OCI-LY3 (cell line): ENCODE measurements around the gene ITLN1.

Experiments
- H2AFZ ChIP-seq: fragments of 200-600, 300-600 bp; shearing (Covaris generic); 2 replicates; pipeline ENCODE4 v1.6.0; 2014; ENCODE audit warnings: antibody characterized with exemption, low read depth, low read length
- H3K27ac ChIP-seq: fragments of 200-600, 300-600 bp; sonication (generic); 2 replicates; pipeline ENCODE4 v1.5.1; 2014; ENCODE audit warnings: mild to moderate bottlenecking, low read length, moderate library complexity, mixed read lengths
- H3K27me3 ChIP-seq: fragments of 200-600, 300-600 bp; sonication (generic); 2 replicates; pipeline ENCODE4 v1.6.1; 2014; ENCODE audit warnings: low read depth, low read length, mixed read lengths
- H3K36me3 ChIP-seq: fragments of 200-600, 300-600 bp; sonication (generic); replicated peaks from 2 replicates; pipeline ENCODE3; 2014; ENCODE audit warnings: low read depth, low read length, mixed read lengths
- H3K4me1 ChIP-seq: fragments of 300-600, 200-600 bp; sonication (generic); 2 replicates; pipeline ENCODE4 v1.6.1; 2014; ENCODE audit warnings: low read length, mixed read lengths
- H3K4me2 ChIP-seq: fragments of 200-600, 300-600 bp; sonication (generic); 2 replicates; pipeline ENCODE4 v1.6.1; 2014; ENCODE audit warnings: low read length, mixed read lengths
- H3K4me3 ChIP-seq: fragments of 300-600, 200-600 bp; sonication (generic); 2 replicates; pipeline ENCODE4 v1.5.1; 2014; ENCODE audit warnings: antibody characterized with exemption, mild to moderate bottlenecking, low read length, moderate library complexity
- H3K79me2 ChIP-seq: fragments of 300-600, 200-600 bp; shearing (Covaris generic); 2 replicates; pipeline ENCODE4 v1.6.1; 2014; ENCODE audit warnings: mild to moderate bottlenecking, low read length, mixed read lengths
- H3K9ac ChIP-seq: fragments of 300-600, 200-600 bp; shearing (Covaris generic); 2 replicates; pipeline ENCODE4 v1.6.0; 2014; ENCODE audit warnings: mild to moderate bottlenecking, low read length, moderate library complexity
- H3K9me3 ChIP-seq: fragments of 200-600, 300-600 bp; shearing (Covaris generic); 2 replicates; pipeline ENCODE4 v1.6.1; 2014; ENCODE audit warnings: low read length, mixed read lengths; ENCODE audit not compliant: insufficient read depth
- H4K20me1 ChIP-seq: fragments of 200-600, 300-600 bp; sonication (generic); 2 replicates; pipeline ENCODE4 v1.6.1; 2016; ENCODE audit warnings: low read length, mixed read lengths; ENCODE audit not compliant: insufficient read depth
- CTCF ChIP-seq: fragments of 200-600, 300-600 bp; sonication (generic); IDR thresholded peaks from 2 replicates; pipeline ENCODE4 v1.5.1; 2014; ENCODE audit warnings: antibody characterized with exemption, low read length, low read depth
- EZH2phosphoT487 ChIP-seq: fragments of 200-600 bp; shearing (Covaris generic); IDR thresholded peaks from 2 replicates; pipeline ENCODE4 v1.6.1; 2018; ENCODE audit warnings: antibody characterized with exemption, mixed run types, low read depth

Gene ITLN1

GRCh38 chr1:160850993-160851392 is 34.0 kb downstream of the ITLN1 start:
- no peaks in the 10 kb centered on the region for H4K20me1 ChIP-seq
- no peaks in the 10 kb centered on the region for H3K9me3 ChIP-seq
- peaks cover 9% of the 10 kb centered on the region; the same call in 1 of the 2 replicates for H3K27me3 ChIP-seq
- no peak overlapping the region for H3K4me2 ChIP-seq
- no peak overlapping the region for H3K27ac ChIP-seq
- H3K79me2 ChIP-seq = no peaks in the 10 kb centered on the region
- H3K9ac ChIP-seq = no peak overlapping the region
- H3K4me1 ChIP-seq = no peaks in the 10 kb centered on the region
- no peak overlapping the region for H2AFZ ChIP-seq
- H3K4me3 ChIP-seq = no peak overlapping the region
- TF ChIP-seq CTCF (no peak), EZH2phosphoT487 (no peak)
- no peaks in the 10 kb centered on the region for H3K36me3 ChIP-seq

- H3K4me1 ChIP-seq = no peaks in the 10 kb centered on the region
- H3K79me2 ChIP-seq = no peaks in the 10 kb centered on the region
- no peak overlapping the region for H3K9ac ChIP-seq
- no peak overlapping the region for H3K27ac ChIP-seq
- no peak overlapping the region for H2AFZ ChIP-seq
- H3K9me3 ChIP-seq = no peaks in the 10 kb centered on the region
- H3K36me3 ChIP-seq = no peaks in the 10 kb centered on the region
- H3K4me2 ChIP-seq = no peak overlapping the region
- peaks cover 9% of the 10 kb centered on the region; the same call in 1 of the 2 replicates for H3K27me3 ChIP-seq
- no peaks in the 10 kb centered on the region for H4K20me1 ChIP-seq
- H3K4me3 ChIP-seq = no peak overlapping the region
- TF ChIP-seq CTCF (no peak), EZH2phosphoT487 (no peak)
Measured at GRCh38 chr1:160850541-160850940, 34.4 kb downstream of the ITLN1 start.

GRCh38 chr1:160846281-160846680 is 38.7 kb downstream of the ITLN1 start:
- Histone ChIP-seq H2AFZ (no peak overlapping the region), H3K36me3 (no peaks in the 10 kb centered on the region), H3K4me1 (no peaks in the 10 kb centered on the region), H3K79me2 (no peaks in the 10 kb centered on the region), H3K4me2 (no peak overlapping the region), H3K27ac (no peak overlapping the region), H3K9me3 (no peaks in the 10 kb centered on the region), H3K27me3 (peaks cover 9% of the 10 kb centered on the region; the same call in 1 of the 2 replicates), H3K9ac (no peak overlapping the region), H3K4me3 (no peak overlapping the region), H4K20me1 (no peaks in the 10 kb centered on the region)
- no peak for TF ChIP-seq CTCF
- no peak for TF ChIP-seq EZH2phosphoT487

- Histone ChIP-seq H3K36me3 (no peaks in the 10 kb centered on the region), H3K4me1 (no peaks in the 10 kb centered on the region), H3K4me3 (no peak overlapping the region), H3K9me3 (no peaks in the 10 kb centered on the region), H3K79me2 (no peaks in the 10 kb centered on the region), H3K27ac (no peak overlapping the region), H4K20me1 (no peaks in the 10 kb centered on the region), H3K27me3 (0 out of 2 replicates have a peak, but pooled peaks cover 4% of the 10 kb centered on the region), H3K4me2 (no peak overlapping the region), H3K9ac (no peak overlapping the region), H2AFZ (no peak overlapping the region)
- no peak for TF ChIP-seq CTCF
- TF ChIP-seq EZH2phosphoT487 = no peak
Measured at GRCh38 chr1:160844447-160845232, 40.3 kb downstream of the ITLN1 start.
